H1 (cell line): ENCODE results near the gene TEKT5. TPM values are rescaled to one million over a fixed set of nuclear protein-coding genes. Genes with fewer than 3 reads are reported as not detected.
A peak's percentile ranks its signal among the peaks of the same experiment; 100 is the strongest.

Source experiments
- CTCF ChIA-PET: fragments of 300-600 bp; sonication (Branson Sonifier 250); formaldehyde crosslinking; loops from one replicate; lab custom pipeline; 2021; ENCODE audit not compliant: partially characterized antibody; lab: Charles Lee
- POLR2A ChIA-PET: fragments of 300-600 bp; sonication (Branson Sonifier 250); formaldehyde crosslinking; loops from one replicate; lab custom pipeline; 2021; ENCODE audit warnings: inconsistent platforms; ENCODE audit not compliant: partially characterized antibody; lab: Charles Lee
- DNase-seq, 2 experiments: peaks; one replicate each; pipeline versions ENCODE4 v3.0.0 to v3.0.0-alpha.2; 2010 to 2022; ENCODE audit warnings: low spot score in 2 of 2, low read depth in 1 of 2, mixed read lengths in 1 of 2
- FAIRE-seq: peaks from 2 replicates; lab custom pipeline; 2011; peaks lifted over from hg19 to GRCh38; lab: Jason Lieb, UNC
- H2AFZ ChIP-seq: 2 replicates; pipeline ENCODE4 v1.8.1; 2012; ENCODE audit warnings: low read length, inconsistent platforms
- H2AK5ac ChIP-seq: 2 replicates; pipeline ENCODE4 v1.6.1; 2013; ENCODE audit warnings: low read depth, low read length
- H2BK120ac ChIP-seq: replicated peaks from 2 replicates; pipeline ENCODE3; 2013; ENCODE audit warnings: low read depth, low read length, inconsistent platforms
- H2BK12ac ChIP-seq: 2 replicates; pipeline ENCODE4 v1.6.1; 2013; ENCODE audit warnings: low read depth, low read length
- H2BK15ac ChIP-seq: 2 replicates; pipeline ENCODE4 v1.6.1; 2013; ENCODE audit warnings: low read length
- H2BK20ac ChIP-seq: 2 replicates; pipeline ENCODE4 v1.6.1; 2013; ENCODE audit warnings: low read length
- H2BK5ac ChIP-seq: 2 replicates; pipeline ENCODE4 v1.6.1; 2013; ENCODE audit warnings: low read depth, low read length
- H3K14ac ChIP-seq: 2 replicates; pipeline ENCODE4 v1.6.1; 2013; ENCODE audit warnings: inconsistent platforms; ENCODE audit not compliant: insufficient read length
- H3K18ac ChIP-seq: 2 replicates; pipeline ENCODE4 v1.6.1; 2013; ENCODE audit warnings: low read length; ENCODE audit errors: extremely low read depth
- H3K23ac ChIP-seq: 2 replicates; pipeline ENCODE4 v1.6.1; 2013; ENCODE audit warnings: inconsistent platforms; ENCODE audit not compliant: insufficient read length
- H3K23me2 ChIP-seq: 2 replicates; pipeline ENCODE4 v1.6.1; 2013; ENCODE audit warnings: low read depth, low read length
- H3K27ac ChIP-seq: 2 replicates; pipeline ENCODE4 v1.6.1; 2011; ENCODE audit warnings: low read depth, low read length, inconsistent platforms
- H3K27me3 ChIP-seq, 4 experiments: replicated peaks in 1 of 4; 1 replicate in 1 of 4; 2 replicates in 3 of 4; pipeline versions ENCODE4 v1.6.1 to v1.8.1; 2011 to 2013; ENCODE audit warnings: low read length in 3 of 4, mild to moderate bottlenecking in 3 of 4, inconsistent platforms in 2 of 4, mixed read lengths in 2 of 4, moderate library complexity in 1 of 4; ENCODE audit not compliant: control insufficient read depth in 3 of 4, insufficient read depth in 3 of 4; ENCODE audit errors: extremely low read depth in 1 of 4
- H3K36me3 ChIP-seq, 4 experiments: 2 replicates each; pipeline versions ENCODE4 v1.6.1 to v1.8.1; 2011 to 2013; ENCODE audit warnings: mild to moderate bottlenecking in 4 of 4, low read length in 3 of 4, moderate library complexity in 2 of 4, control low read depth in 1 of 4, inconsistent platforms in 1 of 4; ENCODE audit not compliant: insufficient read depth in 4 of 4, control insufficient read depth in 2 of 4
- H3K4ac ChIP-seq: replicated peaks from 2 replicates; pipeline ENCODE3; 2013; ENCODE audit warnings: low read length, low read depth, mixed read lengths, inconsistent platforms; ENCODE audit not compliant: insufficient read length
- H3K4me1 ChIP-seq, 4 experiments: replicated peaks in 1 of 4; 1 replicate in 1 of 4; 2 replicates in 3 of 4; pipeline versions ENCODE4 v1.6.1 to v1.8.1; 2011 to 2013; ENCODE audit warnings: low read length in 3 of 4, inconsistent platforms in 2 of 4, mixed read lengths in 1 of 4; ENCODE audit not compliant: insufficient read depth in 4 of 4, control insufficient read depth in 3 of 4
- H3K4me2 ChIP-seq, 2 experiments: 2 replicates each; pipeline versions ENCODE4 v1.6.1 to v1.8.1; 2011 to 2013; ENCODE audit warnings: low read depth in 2 of 2, low read length in 2 of 2, control low read depth in 1 of 2, inconsistent platforms in 1 of 2, mild to moderate bottlenecking in 1 of 2; ENCODE audit not compliant: insufficient read depth in 1 of 2
- H3K4me3 ChIP-seq, 4 experiments: fragments of 200-600, 300-600 bp in 1 of 4; sonication (generic), shearing (Covaris generic), sonication (Bioruptor Twin) in 1 of 4; 2 replicates each; pipeline versions ENCODE4 v1.5.1 to v1.8.1; 2011 to 2016; ENCODE audit warnings: low read length in 4 of 4, low read depth in 3 of 4, control low read depth in 2 of 4, inconsistent platforms in 2 of 4, mild to moderate bottlenecking in 2 of 4, mixed read lengths in 1 of 4, moderate library complexity in 1 of 4; ENCODE audit not compliant: insufficient read depth in 2 of 4; ENCODE audit errors: extremely low read depth in 1 of 4
- H3K56ac ChIP-seq: replicated peaks from 2 replicates; pipeline ENCODE3; 2013; ENCODE audit warnings: low read depth, mild to moderate bottlenecking, mixed read lengths, low read length, inconsistent platforms; ENCODE audit not compliant: insufficient read length
- H3K79me1 ChIP-seq: 2 replicates; pipeline ENCODE4 v1.6.1; 2013; ENCODE audit warnings: low read depth, low read length, control low read depth
- H3K79me2 ChIP-seq, 2 experiments: 2 replicates each; pipeline versions ENCODE4 v1.6.1 to v1.8.1; 2012 to 2013; ENCODE audit warnings: low read length in 2 of 2, mild to moderate bottlenecking in 2 of 2, inconsistent platforms in 1 of 2; ENCODE audit not compliant: insufficient read depth in 2 of 2, control insufficient read depth in 1 of 2
- H3K9ac ChIP-seq, 4 experiments: replicated peaks in 1 of 4; 1 replicate in 1 of 4; 2 replicates in 3 of 4; pipeline versions ENCODE4 v1.6.1 to v1.8.1; 2011 to 2013; ENCODE audit warnings: low read depth in 3 of 4, low read length in 3 of 4, control low read depth in 2 of 4, mild to moderate bottlenecking in 2 of 4, moderate library complexity in 2 of 4, inconsistent platforms in 1 of 4; ENCODE audit errors: extremely low read depth in 1 of 4
- H3K9me3 ChIP-seq, 2 experiments: 2 replicates each; pipeline versions ENCODE4 v1.6.1 to v1.8.1; 2012 to 2013; ENCODE audit warnings: mild to moderate bottlenecking in 2 of 2, moderate library complexity in 2 of 2, control low read depth in 1 of 2, inconsistent platforms in 1 of 2, low read depth in 1 of 2, low read length in 1 of 2, mixed read lengths in 1 of 2; ENCODE audit not compliant: insufficient read depth in 2 of 2
- H4K20me1 ChIP-seq, 2 experiments: replicated peaks in 1 of 2; 2 replicates each; pipeline versions ENCODE3 to v1.8.1; 2011 to 2013; ENCODE audit warnings: inconsistent platforms in 2 of 2, low read length in 2 of 2, mild to moderate bottlenecking in 1 of 2; ENCODE audit not compliant: insufficient read depth in 2 of 2, control insufficient read depth in 1 of 2
- H4K5ac ChIP-seq: 2 replicates; pipeline ENCODE4 v1.6.1; 2013; ENCODE audit warnings: low read length, low read depth, mixed read lengths, inconsistent platforms; ENCODE audit not compliant: insufficient read length
- H4K8ac ChIP-seq: 2 replicates; pipeline ENCODE4 v1.8.0; 2013; ENCODE audit warnings: mild to moderate bottlenecking, moderate library complexity, low read length, inconsistent platforms; ENCODE audit not compliant: insufficient read depth; ENCODE audit errors: extremely low read depth
- H4K91ac ChIP-seq: replicated peaks from 2 replicates; pipeline ENCODE3; 2013; ENCODE audit warnings: low read length, mixed read lengths, inconsistent platforms; ENCODE audit not compliant: insufficient read length
- HDAC2 ChIP-seq, 2 experiments: fragments of 300-600 bp in 1 of 2; sonication (generic) in 1 of 2; IDR thresholded peaks; 2 replicates each; pipeline ENCODE4 v1.6.1; 2011 to 2012; ENCODE audit warnings: low read depth in 2 of 2, low read length in 2 of 2, mild to moderate bottlenecking in 2 of 2, moderate library complexity in 2 of 2, borderline replicate concordance in 1 of 2, inconsistent platforms in 1 of 2
- HDAC6 ChIP-seq: IDR thresholded peaks from one replicate; pipeline ENCODE4 v1.7.1; 2012; ENCODE audit warnings: low read depth, mild to moderate bottlenecking, inconsistent platforms, low read length, moderate library complexity
- NRF1 ChIP-seq: IDR thresholded peaks from 2 replicates; pipeline ENCODE4 v1.6.1; 2011; ENCODE audit warnings: mild to moderate bottlenecking, low read depth, low read length, improper control_type of control experiment
- WGBS, 2 experiments: shearing (Covaris generic) in 1 of 2; methylation state at CpG; one replicate each; pipeline versions ENCODE4 v1.1.6 to v1.1.7; 2013 to 2015; ENCODE audit warnings: low lambda C conversion rate in 2 of 2, mixed read lengths in 2 of 2, inconsistent platforms in 1 of 2, low coverage in 1 of 2, missing lambda C conversion rate in 1 of 2; ENCODE audit not compliant: insufficient replicate concordance in 2 of 2, insufficient coverage in 1 of 2, insufficient read length in 1 of 2; ENCODE audit errors: extremely low coverage in 1 of 2, missing lambda C conversion rate in 1 of 2; 5-methylcytosine and 5-hydroxymethylcytosine counted together
- polyA plus RNA-seq, 7 experiments: library from polyadenylated mRNA; depleted of rRNA in 3 of 7; stranded (reverse) in 5 of 7; unstranded in 2 of 7; fragments of >200 nt in 5 of 7; fragments of 200-250 nt in 2 of 7; gene quantifications; 1 replicate in 5 of 7; 2 replicates in 1 of 7; 4 replicates in 1 of 7; pipeline versions ENCODE4 v1.2.1 to v1.2.3, GENCODE V29; 2011 to 2013; ENCODE audit warnings: missing spikeins in 2 of 7, mixed read lengths in 2 of 7
- total RNA-seq: library from RNA; stranded (reverse); fragmentation: NEBNext Ultra II Directional; extraction: Animal tissue kit (Norgen Biotek cat#: 25700); gene quantifications from 2 replicates; pipeline ENCODE4 v1.2.1, GENCODE V29; 2021
- TF ChIP-seq, protein P1 (sequence below): IDR thresholded peaks from 2 replicates; pipeline ENCODE4 v1.6.1; 2012; ENCODE audit warnings: low read length, inconsistent platforms

The TEKT5 gene
- total and polyA plus RNA-seq, 2 of the 8 experiments (the other 6 are each of a cell fraction or from before 2014, with no cell fraction given): 0.95 TPM; not detected in 1

GRCh38 chr16:10606607-10607006, 88.1 kb downstream of the TEKT5 start:
- Histone ChIP-seq H2BK5ac (no peak overlapping the region; the same call in 1 of the 2 replicates), H4K91ac (no peak overlapping the region), H3K56ac (no peak overlapping the region), H2BK12ac (0 out of 2 replicates have a peak overlapping the region, but pooled peaks have one; percentile 4), H3K4me3 (no peak overlapping the region), H3K4me2 (peak overlapping the region in 1 of 2 experiments; percentile 4; a peak in 1 of 4 replicates), H3K79me2 (no peaks in the 10 kb centered on the region), H4K20me1 (no peaks in the 10 kb centered on the region), H2BK20ac (no peak overlapping the region), H4K8ac (no peak overlapping the region), H3K9ac (no peak overlapping the region), H3K27me3 (no peaks in the 10 kb centered on the region), H3K23ac (no peak overlapping the region), H3K18ac (no peak overlapping the region), H2BK15ac (no peak overlapping the region), H3K9me3 (no peaks in the 10 kb centered on the region), H3K4ac (no peak overlapping the region), H3K4me1 (peaks cover 0 to 10% (median 3%) of the 10 kb centered on the region in 4 experiments; a peak in 5 of 7 replicates), H2AK5ac (no peak overlapping the region), H3K36me3 (no peaks in the 10 kb centered on the region; a peak in 1 of 8 replicates), H3K14ac (no peak overlapping the region), H2BK120ac (no peak overlapping the region), H3K79me1 (no peaks in the 10 kb centered on the region), H3K23me2 (no peaks in the 10 kb centered on the region), H3K27ac (no peak overlapping the region), H2AFZ (no peak overlapping the region), H4K5ac (no peak overlapping the region)
- DNase-seq (no peak), FAIRE-seq (no peak)
- 63% methylated on average over 6 of the region's 6 CpGs; no CpG with 5 or more reads in 1 of the 2 experiments for WGBS, 2 experiments
- POLR2A ChIA-PET: no interaction called here
- CTCF ChIA-PET: interaction anchor here (0.9 to 2.7 kb wide), 6 partner anchors 11 to 131 kb away, joined by 3 to 9 read pairs (median 4); partner anchors contain the start of gene EMP2
- no peak for TF ChIP-seq HDAC2 (IDR thresholded peaks at IDR 0.05; ENCODE audit: borderline replicate concordance in 1 of 2, low read depth in 2 of 2, low read length in 2 of 2)
- TF ChIP-seq HDAC6: no peak
- TF ChIP-seq, protein P1, sequence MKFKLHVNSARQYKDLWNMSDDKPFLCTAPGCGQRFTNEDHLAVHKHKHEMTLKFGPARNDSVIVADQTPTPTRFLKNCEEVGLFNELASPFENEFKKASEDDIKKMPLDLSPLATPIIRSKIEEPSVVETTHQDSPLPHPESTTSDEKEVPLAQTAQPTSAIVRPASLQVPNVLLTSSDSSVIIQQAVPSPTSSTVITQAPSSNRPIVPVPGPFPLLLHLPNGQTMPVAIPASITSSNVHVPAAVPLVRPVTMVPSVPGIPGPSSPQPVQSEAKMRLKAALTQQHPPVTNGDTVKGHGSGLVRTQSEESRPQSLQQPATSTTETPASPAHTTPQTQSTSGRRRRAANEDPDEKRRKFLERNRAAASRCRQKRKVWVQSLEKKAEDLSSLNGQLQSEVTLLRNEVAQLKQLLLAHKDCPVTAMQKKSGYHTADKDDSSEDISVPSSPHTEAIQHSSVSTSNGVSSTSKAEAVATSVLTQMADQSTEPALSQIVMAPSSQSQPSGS: no peak
- TF ChIP-seq NRF1: no peak
